ENCODE measurements around the gene CDH13. TPM values are rescaled to one million over a fixed set of nuclear protein-coding genes. Genes with fewer than 3 reads are reported as not detected.

Gene CDH13
- total RNA-seq, 4 donors from 2014 or later = 5.8 to 36.7 (median 20.4) TPM

DNA sequence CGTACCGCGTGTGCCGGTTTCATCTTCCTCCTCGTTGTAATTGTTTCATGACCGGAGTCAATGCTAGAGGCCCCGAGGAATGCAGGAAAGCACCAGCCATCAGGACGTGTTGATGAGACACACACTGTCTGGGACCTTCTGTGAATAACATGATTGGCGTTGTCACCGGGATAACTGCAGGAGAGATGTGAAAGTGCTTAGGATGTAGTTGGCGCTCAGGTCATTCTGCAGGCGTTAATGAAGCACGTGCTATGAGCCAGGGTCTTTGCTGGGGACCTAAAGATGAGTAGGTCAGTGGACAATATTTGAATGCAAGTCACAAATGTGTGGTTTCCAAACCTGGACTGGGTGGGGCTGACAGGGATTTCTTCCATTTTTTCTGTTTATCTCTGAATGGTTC is 999.4 kb downstream of the CDH13 start:
- intact Hi-C loops (cut with DNase I; ENCODE audit: low total_unique reads) = no loop called here
- Histone ChIP-seq H3K27ac (no peak overlapping the region), H3K4me1 (no peaks in the 10 kb centered on the region), H3K36me3 (no peaks in the 10 kb centered on the region), H3K27me3 (no peaks in the 10 kb centered on the region), H3K9me3 (no peaks in the 10 kb centered on the region), H3K4me3 (no peak overlapping the region)
- no peak for ATAC-seq
- in situ Hi-C loops (cut with MboI; ENCODE audit: low sequenced_read_pairs in 4 of 4) = loop anchor here in 1 of 4 donors (25.0 kb wide), 1 partner anchor 111 kb away; no protein-coding TSS in a partner anchor
- TF ChIP-seq POLR2A (IDR thresholded peaks at IDR 0.05) = no peak
- TF ChIP-seq, protein P1, sequence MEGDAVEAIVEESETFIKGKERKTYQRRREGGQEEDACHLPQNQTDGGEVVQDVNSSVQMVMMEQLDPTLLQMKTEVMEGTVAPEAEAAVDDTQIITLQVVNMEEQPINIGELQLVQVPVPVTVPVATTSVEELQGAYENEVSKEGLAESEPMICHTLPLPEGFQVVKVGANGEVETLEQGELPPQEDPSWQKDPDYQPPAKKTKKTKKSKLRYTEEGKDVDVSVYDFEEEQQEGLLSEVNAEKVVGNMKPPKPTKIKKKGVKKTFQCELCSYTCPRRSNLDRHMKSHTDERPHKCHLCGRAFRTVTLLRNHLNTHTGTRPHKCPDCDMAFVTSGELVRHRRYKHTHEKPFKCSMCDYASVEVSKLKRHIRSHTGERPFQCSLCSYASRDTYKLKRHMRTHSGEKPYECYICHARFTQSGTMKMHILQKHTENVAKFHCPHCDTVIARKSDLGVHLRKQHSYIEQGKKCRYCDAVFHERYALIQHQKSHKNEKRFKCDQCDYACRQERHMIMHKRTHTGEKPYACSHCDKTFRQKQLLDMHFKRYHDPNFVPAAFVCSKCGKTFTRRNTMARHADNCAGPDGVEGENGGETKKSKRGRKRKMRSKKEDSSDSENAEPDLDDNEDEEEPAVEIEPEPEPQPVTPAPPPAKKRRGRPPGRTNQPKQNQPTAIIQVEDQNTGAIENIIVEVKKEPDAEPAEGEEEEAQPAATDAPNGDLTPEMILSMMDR (IDR thresholded peaks at IDR 0.05 in 4 of 5, conservative IDR thresholded peaks at IDR 0.05 in 1 of 5) = no peak
- no peak for DNase-seq

DNA sequence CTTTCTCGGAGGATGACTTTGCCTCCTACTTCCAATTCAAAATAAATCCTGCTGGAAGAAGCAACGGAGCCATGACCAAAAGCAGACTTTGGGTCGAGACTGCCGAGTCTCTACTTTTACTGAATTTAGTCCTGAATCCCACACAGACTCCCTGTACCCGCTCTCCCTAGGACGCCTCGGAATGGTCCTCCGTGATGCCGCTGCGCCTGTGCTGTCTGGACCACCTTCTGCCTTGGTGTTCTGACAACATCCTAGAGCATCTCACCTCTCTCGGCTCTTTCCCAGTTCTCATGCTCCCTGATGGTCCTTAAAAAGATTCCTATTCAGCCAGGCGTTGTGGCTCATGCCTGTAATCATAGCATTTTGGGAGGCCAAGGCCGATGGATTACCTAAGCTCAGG is 999.9 kb downstream of the CDH13 start:
- no peak for TF ChIP-seq POLR2A (IDR thresholded peaks at IDR 0.05)
- TF ChIP-seq, protein P1 (IDR thresholded peaks at IDR 0.05 in 4 of 5, conservative IDR thresholded peaks at IDR 0.05 in 1 of 5) = no peak
- no peaks in the 10 kb centered on the region for H3K27me3 ChIP-seq
- no peaks in the 10 kb centered on the region for H3K4me1 ChIP-seq
- no peak overlapping the region for H3K27ac ChIP-seq
- intact Hi-C loops (cut with DNase I; ENCODE audit: low total_unique reads) (no loop called here), in situ Hi-C loops (cut with MboI; ENCODE audit: low sequenced_read_pairs in 4 of 4) (loop anchor here in 1 of 4 donors (25.0 kb wide), 1 partner anchor 111 kb away; no protein-coding TSS in a partner anchor)
- ATAC-seq (no peak), DNase-seq (no peak)
- no peaks in the 10 kb centered on the region for H3K9me3 ChIP-seq
- H3K36me3 ChIP-seq = no peaks in the 10 kb centered on the region
- no peak overlapping the region for H3K4me3 ChIP-seq

DNA sequence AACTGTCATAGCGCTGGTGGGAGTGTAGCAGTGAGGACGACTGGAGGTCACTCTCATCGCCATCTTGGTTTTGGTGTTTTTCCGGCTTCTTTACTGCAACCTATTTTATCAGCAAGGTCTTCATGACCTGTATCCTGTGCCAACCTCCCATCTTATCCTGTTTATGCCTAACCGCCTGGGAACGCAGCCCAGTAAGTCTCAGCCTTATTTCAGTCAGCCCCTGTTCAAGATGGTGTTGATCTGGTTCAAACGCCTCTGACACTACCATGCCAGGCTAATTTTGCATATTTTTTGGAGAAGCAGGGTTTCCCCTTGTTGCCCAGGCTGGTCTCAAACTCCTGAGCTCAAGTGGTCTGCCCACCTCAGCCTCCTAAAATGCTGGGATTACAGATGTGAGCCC is 1001.2 kb downstream of the CDH13 start:
- no peak for ATAC-seq
- Histone ChIP-seq H3K4me3 (no peak overlapping the region), H3K36me3 (no peaks in the 10 kb centered on the region), H3K9me3 (no peaks in the 10 kb centered on the region), H3K27me3 (no peaks in the 10 kb centered on the region), H3K27ac (no peak overlapping the region), H3K4me1 (no peaks in the 10 kb centered on the region)
- intact Hi-C loops (cut with DNase I; ENCODE audit: low total_unique reads) = no loop called here
- DNase-seq = no peak
- TF ChIP-seq POLR2A (IDR thresholded peaks at IDR 0.05) = no peak
- TF ChIP-seq, protein P1 (IDR thresholded peaks at IDR 0.05 in 4 of 5, conservative IDR thresholded peaks at IDR 0.05 in 1 of 5) = no peak
- in situ Hi-C loops (cut with MboI; ENCODE audit: low sequenced_read_pairs in 4 of 4) = loop anchor here in 1 of 4 donors (25.0 kb wide), 1 partner anchor 109 kb away; no protein-coding TSS in a partner anchor

DNA sequence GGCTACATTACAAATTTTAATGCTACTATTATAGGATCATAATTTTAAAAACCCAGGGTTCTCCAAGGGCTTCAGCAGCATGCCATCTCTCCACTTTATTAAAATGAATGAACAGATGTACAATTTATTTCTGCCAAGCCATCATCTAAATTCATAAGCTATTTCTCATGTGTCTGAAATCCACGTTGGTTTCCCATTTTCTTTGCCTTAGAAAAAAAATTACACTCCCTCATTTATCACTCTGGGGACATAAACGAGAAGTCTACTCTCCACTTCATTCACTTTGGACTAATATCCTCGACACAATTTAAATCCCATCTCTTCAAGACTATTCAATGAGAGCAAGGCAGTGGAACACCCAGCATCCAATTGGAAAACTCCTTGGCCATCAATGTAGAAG is 1002.7 kb downstream of the CDH13 start:
- H3K4me1 ChIP-seq = no peaks in the 10 kb centered on the region
- H3K27ac ChIP-seq = no peak overlapping the region
- intact Hi-C loops (cut with DNase I; ENCODE audit: low total_unique reads) (no loop called here), in situ Hi-C loops (cut with MboI; ENCODE audit: low sequenced_read_pairs in 4 of 4) (loop anchor here in 1 of 4 donors (25.0 kb wide), 1 partner anchor 108 kb away; no protein-coding TSS in a partner anchor)
- ATAC-seq (no peak), DNase-seq (no peak)
- H3K36me3 ChIP-seq = no peaks in the 10 kb centered on the region
- no peaks in the 10 kb centered on the region for H3K9me3 ChIP-seq
- TF ChIP-seq, protein P1 (IDR thresholded peaks at IDR 0.05 in 4 of 5, conservative IDR thresholded peaks at IDR 0.05 in 1 of 5) = no peak
- TF ChIP-seq POLR2A (IDR thresholded peaks at IDR 0.05) = no peak
- H3K4me3 ChIP-seq = no peak overlapping the region
- H3K27me3 ChIP-seq = no peaks in the 10 kb centered on the region

DNA sequence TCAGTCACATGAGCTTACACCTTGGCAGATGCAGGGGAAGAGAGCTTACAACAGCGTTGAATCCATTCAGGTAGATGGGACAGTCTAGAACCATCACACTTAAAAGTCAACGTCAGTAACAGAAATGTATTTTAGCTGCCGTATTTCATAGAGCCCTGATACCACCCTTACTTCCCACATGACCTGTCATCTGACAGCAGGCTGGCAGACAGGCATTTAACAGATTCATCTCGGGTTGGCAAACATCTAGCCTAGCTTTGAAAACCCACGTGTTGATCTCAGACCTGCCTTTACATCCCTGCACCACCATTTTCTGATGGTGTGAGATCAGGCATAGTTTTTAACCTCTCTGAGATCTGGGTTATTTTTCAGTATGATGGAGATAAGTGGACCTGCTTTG is 1003.1 kb downstream of the CDH13 start:
- no peak for TF ChIP-seq POLR2A (IDR thresholded peaks at IDR 0.05)
- TF ChIP-seq, protein P1 (IDR thresholded peaks at IDR 0.05 in 4 of 5, conservative IDR thresholded peaks at IDR 0.05 in 1 of 5) = no peak
- no peak overlapping the region for H3K27ac ChIP-seq
- no peak overlapping the region for H3K4me3 ChIP-seq
- DNase-seq (no peak), ATAC-seq (no peak)
- intact Hi-C loops (cut with DNase I; ENCODE audit: low total_unique reads) = no loop called here
- no peaks in the 10 kb centered on the region for H3K4me1 ChIP-seq
- H3K36me3 ChIP-seq = no peaks in the 10 kb centered on the region
- in situ Hi-C loops (cut with MboI; ENCODE audit: low sequenced_read_pairs in 4 of 4) = loop anchor here in 1 of 4 donors (25.0 kb wide), 1 partner anchor 107 kb away; no protein-coding TSS in a partner anchor
- H3K9me3 ChIP-seq = no peaks in the 10 kb centered on the region
- H3K27me3 ChIP-seq = no peaks in the 10 kb centered on the region
